Measurements from ENCODE around the gene PANK4. TPM values are rescaled to one million over a fixed set of nuclear protein-coding genes. Genes with fewer than 3 reads are reported as not detected.

Gene PANK4
- total RNA-seq, 1 experiment from 2014 or later: 32.2 TPM

- Histone ChIP-seq H2BK5ac (ENCODE audit: insufficient read length, low read length) (no peak overlapping the region), H3K56ac (ENCODE audit: insufficient read length, low read depth, low read length) (no peak overlapping the region), H2BK15ac (ENCODE audit: low read depth, low read length) (no peak overlapping the region), H2BK20ac (ENCODE audit: low read depth, low read length, poor library complexity, severe bottlenecking) (no peak overlapping the region), H2BK120ac (ENCODE audit: low read depth, low read length, poor library complexity, severe bottlenecking) (no peak overlapping the region), H3K9ac (ENCODE audit: extremely low read depth, insufficient read length, low read length) (no peak overlapping the region), H4K8ac (replicated peaks; ENCODE audit: insufficient read length, low read depth, low read length) (no peak overlapping the region), H3K23ac (ENCODE audit: insufficient read length, low read depth, low read length) (no peak overlapping the region), H2AK5ac (ENCODE audit: insufficient read length, low read length) (no peak overlapping the region), H2AFZ (ENCODE audit: low read length) (no peak overlapping the region), H3K4me1 (ENCODE audit: insufficient read depth, low read length) (no peaks in the 10 kb centered on the region), H3T11ph (ENCODE audit: low read length) (no peak overlapping the region), H3K79me1 (ENCODE audit: insufficient read depth, low read depth, low read length, poor library complexity, severe bottlenecking) (no peaks in the 10 kb centered on the region), H3K18ac (ENCODE audit: insufficient read length, low read depth, low read length) (no peak overlapping the region), H3K27me3 (ENCODE audit: insufficient read depth, low read length) (no peaks in the 10 kb centered on the region), H3K23me2 (ENCODE audit: insufficient read length, low read depth, low read length, poor library complexity, severe bottlenecking) (no peaks in the 10 kb centered on the region), H3K14ac (ENCODE audit: insufficient read depth, low read length) (no peak overlapping the region; the same call in 1 of the 2 replicates), H4K20me1 (ENCODE audit: control insufficient read depth, insufficient read depth, insufficient read length) (no peaks in the 10 kb centered on the region), H3K4ac (ENCODE audit: low read depth, low read length) (no peak overlapping the region), H4K5ac (ENCODE audit: insufficient read length, low read depth, low read length) (no peak overlapping the region), H3K79me2 (ENCODE audit: insufficient read depth, low read length) (no peaks in the 10 kb centered on the region), H2BK12ac (ENCODE audit: insufficient read length, low read depth, low read length) (no peak overlapping the region), H3K27ac (ENCODE audit: insufficient read length, low read depth, low read length) (no peak overlapping the region), H3K9me3 (ENCODE audit: control insufficient read depth, low read depth, low read length) (no peaks in the 10 kb centered on the region), H4K91ac (ENCODE audit: insufficient read length, low read depth, low read length) (no peak overlapping the region), H3K4me2 (ENCODE audit: insufficient read depth, insufficient read length, low read length) (no peak overlapping the region)
- H3K27ac Mint-ChIP-seq: no peak overlapping the region; a peak in 1 of 7 replicates
- DNase-seq: no peak
- WGBS (ENCODE audit: extremely low coverage, insufficient read length, low lambda C conversion rate): no CpG with 5 or more reads among the region's 20 CpGs
- H3K27me3 Mint-ChIP-seq (ENCODE audit: low read depth): peaks cover 3% of the 10 kb centered on the region
- no peaks in the 10 kb centered on the region; a peak in 1 of 5 replicates for H3K9me3 Mint-ChIP-seq
- no peak for TF ChIP-seq CTCF (conservative IDR thresholded peaks at IDR 0.05)
- no peak overlapping the region for H3K4me3 Mint-ChIP-seq
- H3K36me3 Mint-ChIP-seq (ENCODE audit: insufficient read depth in 1 of 3, low read depth in 3 of 3): no peaks in the 10 kb centered on the region
- peaks cover 0 to 6% of the 10 kb centered on the region in 2 experiments; a peak in 2 of 4 replicates for H3K4me1 Mint-ChIP-seq
Observed at GRCh38 chr1:2564006-2564814, 37.8 kb upstream of the PANK4 start.
